Lung (tissue), 12 donors: ENCODE results near the gene POSTN. TPM values are rescaled to one million over a fixed set of nuclear protein-coding genes. Genes with fewer than 3 reads are reported as not detected.

Experiments used
- ATAC-seq: fragments of 200-7000 bp; cut with Tn5 transposase; one replicate; pipeline ENCODE4 v1.9.1; 2020; ENCODE audit warnings: moderate number of reproducible peaks; ENCODE audit not compliant: insufficient read depth, low FRiP score
- DNase-seq, 3 donors: peaks; one replicate each; pipeline ENCODE4 v3.0.0-alpha.2; 2013 to 2017
- H3K27ac ChIP-seq, 2 donors: one replicate each; pipeline ENCODE4 v1.5.1; 2013; ENCODE audit warnings: mild to moderate bottlenecking in 2 of 2, moderate library complexity in 2 of 2, control low read depth in 1 of 2, inconsistent platforms in 1 of 2, low read depth in 1 of 2, low read length in 1 of 2
- H3K27me3 ChIP-seq, 3 donors: one replicate each; pipeline ENCODE4 v1.5.1; 2013; ENCODE audit warnings: low read length in 2 of 3; ENCODE audit not compliant: control insufficient read depth in 3 of 3, insufficient read depth in 3 of 3
- H3K36me3 ChIP-seq, 4 donors: one replicate each; pipeline ENCODE4 v1.5.1; 2013; ENCODE audit warnings: low read length in 4 of 4, mild to moderate bottlenecking in 1 of 4, moderate library complexity in 1 of 4; ENCODE audit not compliant: control insufficient read depth in 4 of 4, insufficient read depth in 4 of 4
- H3K4me1 ChIP-seq, 5 donors: one replicate each; pipeline ENCODE4 v1.5.1; 2013; ENCODE audit warnings: low read length in 5 of 5, mild to moderate bottlenecking in 2 of 5, moderate library complexity in 1 of 5; ENCODE audit not compliant: control insufficient read depth in 5 of 5, insufficient read depth in 5 of 5
- H3K4me3 ChIP-seq: one replicate; pipeline ENCODE4 v1.5.1; 2013; ENCODE audit warnings: mild to moderate bottlenecking, control low read depth, moderate library complexity
- H3K9ac ChIP-seq, 2 donors: one replicate each; pipeline ENCODE4 v1.5.1; 2013; ENCODE audit warnings: low read length in 2 of 2, control low read depth in 1 of 2; ENCODE audit not compliant: insufficient read depth in 1 of 2
- H3K9me3 ChIP-seq, 4 donors: one replicate each; pipeline ENCODE4 v1.5.1; 2013; ENCODE audit warnings: low read length in 3 of 4, mild to moderate bottlenecking in 1 of 4, moderate library complexity in 1 of 4; ENCODE audit not compliant: control insufficient read depth in 4 of 4, insufficient read depth in 3 of 4
- CTCF ChIP-seq: IDR thresholded peaks from 2 replicates; pipeline ENCODE4 v1.5.1; 2012; ENCODE audit warnings: mild to moderate bottlenecking; ENCODE audit errors: control extremely low read depth, extremely low read depth
- WGBS, 2 donors: extraction: QIAGEN DNeasy Blood & Tissue Kit; methylation state at CpG; one replicate each; pipeline ENCODE4 v1.1.7; 2013; 5-methylcytosine and 5-hydroxymethylcytosine counted together
- polyA plus RNA-seq, 2 donors: library from polyadenylated mRNA; stranded (reverse); fragments of 200-250 nt; gene quantifications; one replicate each; pipeline ENCODE4 v1.2.1, GENCODE V29; 2013
- total RNA-seq, 2 donors: library from RNA; depleted of rRNA in 1 of 2; stranded (reverse); fragments of >200 nt in 1 of 2; gene quantifications; one replicate each; pipeline ENCODE4 v1.2.1, GENCODE V29; 2014 to 2021
- donor health status: control.
- donor health status: control.
- donor health status: Bipolar disorder and iron deficiency.
- donor health status: healthy.
- donor health status: DM: yes; HTN: yes; CAD: no.

The POSTN gene
- total and polyA plus RNA-seq, 4 donors: 9.3 to 280 (median 21.7) TPM

GRCh38 chr13:37535501-37535900 lies 63.1 kb downstream of the POSTN start:
- TF ChIP-seq CTCF: no peak
- Histone ChIP-seq H3K4me1 (peaks cover 0 to 23% (median 0%) of the 10 kb centered on the region in 5 donors), H3K4me3 (no peak overlapping the region), H3K27me3 (no peaks in the 10 kb centered on the region), H3K9ac (no peak overlapping the region), H3K27ac (no peak overlapping the region), H3K36me3 (no peaks in the 10 kb centered on the region), H3K9me3 (no peaks in the 10 kb centered on the region)
- peak in 2 of 3 donors; percentile 29 to 57 for DNase-seq
- WGBS, 2 donors: 69 to 85% methylated on average over 2 of the region's 2 CpGs
- no peak for ATAC-seq

- no peak for DNase-seq
- TF ChIP-seq CTCF: no peak
Observed at GRCh38 chr13:37534676-37535075, 63.9 kb downstream of the POSTN start.

GRCh38 chr13:37534181-37534580 lies 64.4 kb downstream of the POSTN start:
- Histone ChIP-seq H3K4me3 (no peak overlapping the region), H3K4me1 (peaks cover 0 to 16% (median 0%) of the 10 kb centered on the region in 5 donors), H3K9me3 (no peaks in the 10 kb centered on the region), H3K27me3 (no peaks in the 10 kb centered on the region), H3K9ac (no peak overlapping the region), H3K36me3 (no peaks in the 10 kb centered on the region), H3K27ac (no peak overlapping the region)
- DNase-seq: no peak
- 72 to 75% methylated on average over 3 of the region's 3 CpGs for WGBS, 2 donors
- TF ChIP-seq CTCF: no peak
- no peak for ATAC-seq

More at GRCh38 chr13:37534676-37535075, 63.9 kb downstream of the POSTN start:
- no peak for ATAC-seq
- H3K4me1 ChIP-seq: peaks cover 0 to 19% (median 0%) of the 10 kb centered on the region in 5 donors
- H3K27ac ChIP-seq: no peak overlapping the region
- H3K27me3 ChIP-seq: no peaks in the 10 kb centered on the region
- H3K4me3 ChIP-seq: no peak overlapping the region
- no peak overlapping the region for H3K9ac ChIP-seq
- H3K9me3 ChIP-seq: no peaks in the 10 kb centered on the region
- no peaks in the 10 kb centered on the region for H3K36me3 ChIP-seq
- 91 to 94% methylated on average over 1 of the region's 1 CpG for WGBS, 2 donors

- no peak for ATAC-seq
- no peaks in the 10 kb centered on the region for H3K9me3 ChIP-seq
- H3K27me3 ChIP-seq: no peaks in the 10 kb centered on the region
- no peak for TF ChIP-seq CTCF
- no peak for DNase-seq
- H3K36me3 ChIP-seq: no peaks in the 10 kb centered on the region
- 78 to 84% methylated on average over 2 of the region's 2 CpGs for WGBS, 2 donors
- no peak overlapping the region for H3K27ac ChIP-seq
- no peak overlapping the region for H3K9ac ChIP-seq
- H3K4me3 ChIP-seq: no peak overlapping the region
- peaks cover 0 to 5% (median 0%) of the 10 kb centered on the region in 5 donors for H3K4me1 ChIP-seq
Observed at GRCh38 chr13:37531049-37531448, 67.5 kb downstream of the POSTN start.
